Measurements from ENCODE around the gene AP1B1. TPM values are rescaled to one million over a fixed set of nuclear protein-coding genes. Genes with fewer than 3 reads are reported as not detected.

AP1B1 gene
- total and polyA plus RNA-seq, 2 of the 8 experiments (the other 6 are each of a cell fraction or from before 2014, with no cell fraction given): 64.2 to 86.8 TPM

DNA sequence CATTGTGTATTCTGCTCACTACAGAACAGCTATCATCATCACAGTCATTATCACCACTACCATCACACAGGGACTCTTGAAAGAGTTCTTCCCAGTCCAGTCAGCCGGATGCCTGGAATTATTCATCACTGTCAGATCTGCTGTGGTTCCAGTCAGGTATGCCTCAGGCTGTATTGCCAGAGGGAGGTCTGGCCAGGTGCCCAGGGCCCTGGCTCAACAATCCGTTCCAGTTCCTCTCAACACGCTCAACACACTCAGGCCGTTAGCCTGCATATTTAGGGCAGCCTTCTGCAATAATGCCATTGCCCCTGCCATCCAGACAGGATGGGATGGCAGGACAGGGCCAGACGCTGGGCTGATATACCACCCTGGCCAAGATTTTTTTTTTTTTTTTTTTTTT is 44.2 kb downstream of the AP1B1 start:
- no peak overlapping the region for H2BK15ac ChIP-seq (ENCODE audit: low read length)
- H4K8ac ChIP-seq (ENCODE audit: extremely low read depth, insufficient read depth, low read length): no peak overlapping the region
- H2AFZ ChIP-seq (ENCODE audit: low read length): no peak overlapping the region
- no peak overlapping the region for H3K4ac ChIP-seq (replicated peaks; ENCODE audit: insufficient read length, low read depth, low read length)
- H2BK5ac ChIP-seq (ENCODE audit: low read depth, low read length): no peak overlapping the region
- no peak overlapping the region for H3K4me2 ChIP-seq (ENCODE audit: insufficient read depth in 1 of 2, low read depth in 2 of 2, low read length in 2 of 2)
- no peak overlapping the region for H3K18ac ChIP-seq (ENCODE audit: extremely low read depth, low read length)
- no peak overlapping the region for H3K27ac ChIP-seq (ENCODE audit: low read depth, low read length)
- DNase-seq (ENCODE audit: low read depth in 1 of 2, low spot score in 2 of 2) (no peak), FAIRE-seq (no peak)
- H4K20me1 ChIP-seq (replicated peaks in 1 of 2; ENCODE audit: control insufficient read depth in 1 of 2, insufficient read depth in 2 of 2, low read length in 2 of 2): peaks cover 1 to 9% of the 10 kb centered on the region in 2 experiments
- H2BK12ac ChIP-seq (ENCODE audit: low read depth, low read length): no peak overlapping the region
- no peaks in the 10 kb centered on the region for H3K79me1 ChIP-seq (ENCODE audit: low read depth, low read length)
- ChIA-PET POLR2A (ENCODE audit: partially characterized antibody) (no interaction called here), CTCF (ENCODE audit: partially characterized antibody) (interaction anchor here (0.7 to 1.2 kb wide), 3 partner anchors 15 to 19 kb away, joined by 3 to 7 read pairs (median 4); no protein-coding TSS in a partner anchor)
- no peak overlapping the region for H2AK5ac ChIP-seq (ENCODE audit: low read depth, low read length)
- H4K5ac ChIP-seq (ENCODE audit: insufficient read length, low read depth, low read length): no peak overlapping the region
- H3K4me3 ChIP-seq (ENCODE audit: extremely low read depth in 1 of 4, insufficient read depth in 2 of 4, low read depth in 3 of 4, low read length in 4 of 4): no peak overlapping the region
- peaks cover 11 to 43% (median 26%) of the 10 kb centered on the region in 4 experiments for H3K36me3 ChIP-seq (ENCODE audit: control insufficient read depth in 2 of 4, insufficient read depth in 4 of 4, low read length in 3 of 4)
- no peaks in the 10 kb centered on the region for H3K27me3 ChIP-seq (replicated peaks in 1 of 4; ENCODE audit: control insufficient read depth in 3 of 4, extremely low read depth in 1 of 4, insufficient read depth in 3 of 4, low read length in 3 of 4)
- H2BK120ac ChIP-seq (replicated peaks; ENCODE audit: low read depth, low read length): no peak overlapping the region
- H3K79me2 ChIP-seq (ENCODE audit: control insufficient read depth in 1 of 2, insufficient read depth in 2 of 2, low read length in 2 of 2): no peaks in the 10 kb centered on the region
- H2BK20ac ChIP-seq (ENCODE audit: low read length): no peak overlapping the region
- no peaks in the 10 kb centered on the region for H3K4me1 ChIP-seq (replicated peaks in 1 of 4; ENCODE audit: control insufficient read depth in 3 of 4, insufficient read depth in 4 of 4, low read length in 3 of 4)
- no peak overlapping the region for H3K9ac ChIP-seq (replicated peaks in 1 of 4; ENCODE audit: extremely low read depth in 1 of 4, low read depth in 3 of 4, low read length in 3 of 4)
- H3K14ac ChIP-seq (ENCODE audit: insufficient read length): no peak overlapping the region
- no peak overlapping the region for H3K23ac ChIP-seq (ENCODE audit: insufficient read length)
- no peak overlapping the region for H3K56ac ChIP-seq (replicated peaks; ENCODE audit: insufficient read length, low read depth, low read length)
- 82% methylated on average over 5 of the region's 5 CpGs; no CpG with 5 or more reads in 1 of the 2 experiments for WGBS, 2 experiments (ENCODE audit: extremely low coverage in 1 of 2, insufficient coverage in 1 of 2, insufficient read length in 1 of 2, insufficient replicate concordance in 2 of 2, low coverage in 1 of 2, low lambda C conversion rate in 2 of 2, missing lambda C conversion rate in 1 of 2)
- H3K23me2 ChIP-seq (ENCODE audit: low read depth, low read length): no peaks in the 10 kb centered on the region
- H4K91ac ChIP-seq (replicated peaks; ENCODE audit: insufficient read length, low read length): no peak overlapping the region
- H3K9me3 ChIP-seq (ENCODE audit: insufficient read depth in 2 of 2, low read depth in 1 of 2, low read length in 1 of 2): no peaks in the 10 kb centered on the region
- TF ChIP-seq RXRA (IDR thresholded peaks at IDR 0.05; ENCODE audit: insufficient read depth, low read depth, low read length): no peak

Measured in H1 (cell line).